ENCODE data around the gene CDKAL1. TPM values are rescaled to one million over a fixed set of nuclear protein-coding genes. Genes with fewer than 3 reads are reported as not detected.

The CDKAL1 gene
- total and polyA plus RNA-seq, 2 of the 13 experiments (the other 11 are each of a cell fraction or from before 2014, with no cell fraction given) = 9.5 to 27.7 TPM

DNA sequence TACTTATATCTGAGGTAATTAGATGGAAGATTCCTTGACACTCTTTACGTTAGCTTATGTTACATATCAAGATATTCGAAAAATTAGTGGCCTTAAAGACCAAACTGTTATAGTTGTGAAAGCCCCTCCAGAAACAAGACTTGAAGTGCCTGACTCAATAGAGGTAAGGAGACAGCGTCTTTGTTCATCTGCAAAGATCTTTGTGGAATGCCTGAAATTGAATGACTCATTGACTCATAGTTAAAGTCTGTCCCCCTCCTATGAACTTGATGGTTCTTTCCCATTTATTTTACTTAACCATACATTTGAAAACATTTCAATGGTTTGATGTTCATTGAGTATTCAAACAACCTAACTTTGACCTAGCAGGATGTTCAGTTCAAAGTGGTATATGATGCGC lies 47.6 kb upstream of the CDKAL1 start:
- WGBS (ENCODE audit: low lambda C conversion rate) = 95% methylated on average over 4 of the region's 4 CpGs
- in situ Hi-C loops (cut with HindIII; ENCODE audit: extremely low pct_ligation_motif_present, low pct_unique_long_range_greater_than_20kb) (no loop called here), intact Hi-C loops (cut with micrococcal nuclease; ENCODE audit: unreplicated experiment) (no loop called here)
- DNase-seq (ENCODE audit: low spot score) = no peak
- H3K9me3 ChIP-seq (ENCODE audit: low read length) = no peaks in the 10 kb centered on the region
- CTCF ChIA-PET (ENCODE audit: low intra/inter-chr PET ratio, low total read pairs) = no interaction called here
- no peaks in the 10 kb centered on the region for H3K27me3 ChIP-seq (ENCODE audit: control insufficient read depth in 1 of 2, insufficient read depth in 2 of 2, low read length in 2 of 2)
- ATAC-seq = no peak
- no peak overlapping the region for H3K9ac ChIP-seq (ENCODE audit: insufficient read depth, low read depth, low read length)
- H3K79me2 ChIP-seq (ENCODE audit: insufficient read depth, low read length) = no peaks in the 10 kb centered on the region
- TF ChIP-seq, protein P1, sequence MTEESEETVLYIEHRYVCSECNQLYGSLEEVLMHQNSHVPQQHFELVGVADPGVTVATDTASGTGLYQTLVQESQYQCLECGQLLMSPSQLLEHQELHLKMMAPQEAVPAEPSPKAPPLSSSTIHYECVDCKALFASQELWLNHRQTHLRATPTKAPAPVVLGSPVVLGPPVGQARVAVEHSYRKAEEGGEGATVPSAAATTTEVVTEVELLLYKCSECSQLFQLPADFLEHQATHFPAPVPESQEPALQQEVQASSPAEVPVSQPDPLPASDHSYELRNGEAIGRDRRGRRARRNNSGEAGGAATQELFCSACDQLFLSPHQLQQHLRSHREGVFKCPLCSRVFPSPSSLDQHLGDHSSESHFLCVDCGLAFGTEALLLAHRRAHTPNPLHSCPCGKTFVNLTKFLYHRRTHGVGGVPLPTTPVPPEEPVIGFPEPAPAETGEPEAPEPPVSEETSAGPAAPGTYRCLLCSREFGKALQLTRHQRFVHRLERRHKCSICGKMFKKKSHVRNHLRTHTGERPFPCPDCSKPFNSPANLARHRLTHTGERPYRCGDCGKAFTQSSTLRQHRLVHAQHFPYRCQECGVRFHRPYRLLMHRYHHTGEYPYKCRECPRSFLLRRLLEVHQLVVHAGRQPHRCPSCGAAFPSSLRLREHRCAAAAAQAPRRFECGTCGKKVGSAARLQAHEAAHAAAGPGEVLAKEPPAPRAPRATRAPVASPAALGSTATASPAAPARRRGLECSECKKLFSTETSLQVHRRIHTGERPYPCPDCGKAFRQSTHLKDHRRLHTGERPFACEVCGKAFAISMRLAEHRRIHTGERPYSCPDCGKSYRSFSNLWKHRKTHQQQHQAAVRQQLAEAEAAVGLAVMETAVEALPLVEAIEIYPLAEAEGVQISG (CRISPR knock-in tag; IDR thresholded peaks at IDR 0.05) = no peak
- TF ChIP-seq, protein P2, sequence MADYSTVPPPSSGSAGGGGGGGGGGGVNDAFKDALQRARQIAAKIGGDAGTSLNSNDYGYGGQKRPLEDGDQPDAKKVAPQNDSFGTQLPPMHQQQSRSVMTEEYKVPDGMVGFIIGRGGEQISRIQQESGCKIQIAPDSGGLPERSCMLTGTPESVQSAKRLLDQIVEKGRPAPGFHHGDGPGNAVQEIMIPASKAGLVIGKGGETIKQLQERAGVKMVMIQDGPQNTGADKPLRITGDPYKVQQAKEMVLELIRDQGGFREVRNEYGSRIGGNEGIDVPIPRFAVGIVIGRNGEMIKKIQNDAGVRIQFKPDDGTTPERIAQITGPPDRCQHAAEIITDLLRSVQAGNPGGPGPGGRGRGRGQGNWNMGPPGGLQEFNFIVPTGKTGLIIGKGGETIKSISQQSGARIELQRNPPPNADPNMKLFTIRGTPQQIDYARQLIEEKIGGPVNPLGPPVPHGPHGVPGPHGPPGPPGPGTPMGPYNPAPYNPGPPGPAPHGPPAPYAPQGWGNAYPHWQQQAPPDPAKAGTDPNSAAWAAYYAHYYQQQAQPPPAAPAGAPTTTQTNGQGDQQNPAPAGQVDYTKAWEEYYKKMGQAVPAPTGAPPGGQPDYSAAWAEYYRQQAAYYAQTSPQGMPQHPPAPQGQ (CRISPR knock-in tag; IDR thresholded peaks at IDR 0.05; ENCODE audit: borderline replicate concordance) = no peak
- TF ChIP-seq ZBTB38 (CRISPR knock-in tag; IDR thresholded peaks at IDR 0.05) (no peak), ZNF354B (CRISPR knock-in tag; IDR thresholded peaks at IDR 0.05) (no peak), CREB1 (IDR thresholded peaks at IDR 0.05) (no peak), CREB1 (CRISPR knock-in tag; IDR thresholded peaks at IDR 0.05) (no peak), ZNF788 (CRISPR knock-in tag; IDR thresholded peaks at IDR 0.05; ENCODE audit: borderline replicate concordance) (no peak), TEAD2 (CRISPR knock-in tag; IDR thresholded peaks at IDR 0.05) (no peak), PCBP2 (optimal IDR thresholded peaks at IDR 0.05; ENCODE audit: low read depth, low read length, poor library complexity, severe bottlenecking) (no peak), SIN3A (IDR thresholded peaks at IDR 0.05; ENCODE audit: borderline replicate concordance, low read depth, low read length) (no peak), KLF11 (CRISPR knock-in tag; IDR thresholded peaks at IDR 0.05) (no peak), ZFP90 (CRISPR knock-in tag; IDR thresholded peaks at IDR 0.05; ENCODE audit: borderline replicate concordance) (no peak), MTF2 (CRISPR knock-in tag; IDR thresholded peaks at IDR 0.05; ENCODE audit: borderline replicate concordance) (no peak), ZSCAN31 (CRISPR knock-in tag; IDR thresholded peaks at IDR 0.05; ENCODE audit: low read depth) (no peak), KDM2A (CRISPR knock-in tag; IDR thresholded peaks at IDR 0.05; ENCODE audit: borderline replicate concordance, low read depth) (no peak)
- TF ChIP-seq, protein P3, sequence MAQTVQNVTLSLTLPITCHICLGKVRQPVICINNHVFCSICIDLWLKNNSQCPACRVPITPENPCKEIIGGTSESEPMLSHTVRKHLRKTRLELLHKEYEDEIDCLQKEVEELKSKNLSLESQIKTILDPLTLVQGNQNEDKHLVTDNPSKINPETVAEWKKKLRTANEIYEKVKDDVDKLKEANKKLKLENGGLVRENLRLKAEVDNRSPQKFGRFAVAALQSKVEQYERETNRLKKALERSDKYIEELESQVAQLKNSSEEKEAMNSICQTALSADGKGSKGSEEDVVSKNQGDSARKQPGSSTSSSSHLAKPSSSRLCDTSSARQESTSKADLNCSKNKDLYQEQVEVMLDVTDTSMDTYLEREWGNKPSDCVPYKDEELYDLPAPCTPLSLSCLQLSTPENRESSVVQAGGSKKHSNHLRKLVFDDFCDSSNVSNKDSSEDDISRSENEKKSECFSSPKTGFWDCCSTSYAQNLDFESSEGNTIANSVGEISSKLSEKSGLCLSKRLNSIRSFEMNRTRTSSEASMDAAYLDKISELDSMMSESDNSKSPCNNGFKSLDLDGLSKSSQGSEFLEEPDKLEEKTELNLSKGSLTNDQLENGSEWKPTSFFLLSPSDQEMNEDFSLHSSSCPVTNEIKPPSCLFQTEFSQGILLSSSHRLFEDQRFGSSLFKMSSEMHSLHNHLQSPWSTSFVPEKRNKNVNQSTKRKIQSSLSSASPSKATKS (CRISPR knock-in tag; IDR thresholded peaks at IDR 0.05) = no peak
- no peak overlapping the region for H2AFZ ChIP-seq (ENCODE audit: low read length)
- no peak overlapping the region for H3K27ac ChIP-seq (ENCODE audit: extremely low read length, insufficient read depth, low read length)
- no peak overlapping the region for H3K4me2 ChIP-seq (ENCODE audit: low read depth, low read length)
- H3K4me3 ChIP-seq (replicated peaks in 1 of 3; ENCODE audit: insufficient read depth in 1 of 3, low read depth in 2 of 3, low read length in 3 of 3) = no peak overlapping the region
- POLR2A ChIA-PET = no interaction called here
- no peak for FAIRE-seq
- no peaks in the 10 kb centered on the region for H3K4me1 ChIP-seq (ENCODE audit: insufficient read depth, low read length)
- H3K36me3 ChIP-seq (replicated peaks in 1 of 2; ENCODE audit: control insufficient read depth in 1 of 2, insufficient read depth in 2 of 2, low read length in 2 of 2) = peaks cover 16 to 75% of the 10 kb centered on the region in 2 experiments
- H4K20me1 ChIP-seq (ENCODE audit: insufficient read depth, low read length) = no peaks in the 10 kb centered on the region
- no TSS peak for BruUV-seq (replicated peaks)
